IMR-90 (cell line): Measurements from ENCODE around the gene PPP1R12B. TPM values are rescaled to one million over a fixed set of nuclear protein-coding genes. Genes with fewer than 3 reads are reported as not detected.
"Not testable (repeated sequence)": the region's sequence is repeated elsewhere in the genome, so short reads cannot be mapped to it uniquely, and the experiment has no call there.

Source experiments
- ATAC-seq: fragments of 200-7000 bp; cut with Tn5 transposase; 2 replicates; pipeline ENCODE4 v1.9.1; 2020; ENCODE audit warnings: low read depth, mild to moderate bottlenecking, moderate library complexity
- BruUV-seq: library from RNA; stranded (reverse); fragments of 400-500 nt; replicated peaks from 2 replicates; lab custom pipeline; 2021; lab: Mats Ljungman, UMichigan
- CTCF ChIA-PET: fragments of 300-600 bp; formaldehyde crosslinking; extraction: SDS; loops from one replicate; lab custom pipeline; 2021; ENCODE audit warnings: antibody characterized with exemption; lab: Yijun Ruan, JAX
- POLR2A ChIA-PET: fragments of 300-600 bp; sonication (Branson Sonifier 250); formaldehyde crosslinking; loops from one replicate; lab custom pipeline; 2022; ENCODE audit warnings: antibody characterized with exemption; ENCODE audit not compliant: unreplicated experiment; lab: Charles Lee
- DNase-seq: peaks from one replicate; pipeline ENCODE4 v3.0.0; 2013
- H2AFZ ChIP-seq: replicated peaks from 2 replicates; pipeline ENCODE3; 2013; ENCODE audit warnings: low read length, mild to moderate bottlenecking; ENCODE audit not compliant: poor library complexity
- H2AK5ac ChIP-seq: 2 replicates; pipeline ENCODE4 v1.6.1; 2013; ENCODE audit warnings: low read depth, low read length, inconsistent platforms
- H2AK9ac ChIP-seq: replicated peaks from 2 replicates; pipeline ENCODE3; 2013; ENCODE audit warnings: mild to moderate bottlenecking, low read depth, low read length, moderate library complexity; ENCODE audit not compliant: poor library complexity
- H2BK120ac ChIP-seq: 2 replicates; pipeline ENCODE4 v1.6.1; 2013; ENCODE audit warnings: low read depth, low read length, inconsistent platforms
- H2BK15ac ChIP-seq: 3 replicates; pipeline ENCODE4 v1.6.1; 2013; ENCODE audit warnings: low read depth, low read length, inconsistent platforms
- H2BK20ac ChIP-seq: 2 replicates; pipeline ENCODE4 v1.6.1; 2013; ENCODE audit warnings: low read depth, mild to moderate bottlenecking, inconsistent platforms, low read length, moderate library complexity
- H2BK5ac ChIP-seq: 2 replicates; pipeline ENCODE4 v1.6.1; 2013; ENCODE audit warnings: mild to moderate bottlenecking, low read depth, low read length, inconsistent platforms; ENCODE audit not compliant: poor library complexity, severe bottlenecking
- H3K14ac ChIP-seq: replicated peaks from 2 replicates; pipeline ENCODE4 v1.6.1; 2013; ENCODE audit warnings: low read depth, low read length, inconsistent platforms
- H3K18ac ChIP-seq: 2 replicates; pipeline ENCODE4 v1.6.1; 2013; ENCODE audit warnings: low read depth, low read length, control low read depth
- H3K23ac ChIP-seq: 2 replicates; pipeline ENCODE4 v1.6.1; 2013; ENCODE audit warnings: low read depth, low read length, inconsistent platforms
- H3K27ac ChIP-seq: 2 replicates; pipeline ENCODE4 v1.5.1; 2013; ENCODE audit warnings: mild to moderate bottlenecking, control low read depth, low read length; ENCODE audit not compliant: insufficient read depth
- H3K27me3 ChIP-seq: 2 replicates; pipeline ENCODE4 v1.6.1; 2013; ENCODE audit warnings: low read length; ENCODE audit not compliant: control insufficient read depth, insufficient read depth
- H3K36me3 ChIP-seq: 2 replicates; pipeline ENCODE4 v1.6.1; 2013; ENCODE audit warnings: low read length, mixed read lengths; ENCODE audit not compliant: control insufficient read depth, insufficient read depth
- H3K4ac ChIP-seq: 2 replicates; pipeline ENCODE4 v1.6.1; 2013; ENCODE audit warnings: low read depth, low read length, inconsistent platforms
- H3K4me1 ChIP-seq: 2 replicates; pipeline ENCODE4 v1.6.1; 2013; ENCODE audit warnings: low read length, mixed read lengths; ENCODE audit not compliant: control insufficient read depth, insufficient read depth
- H3K4me2 ChIP-seq: 2 replicates; pipeline ENCODE4 v1.6.1; 2013; ENCODE audit warnings: low read depth, mild to moderate bottlenecking, control low read depth, low read length, moderate library complexity
- H3K4me3 ChIP-seq: 2 replicates; pipeline ENCODE4 v1.5.1; 2013; ENCODE audit warnings: low read depth, mild to moderate bottlenecking, control low read depth, low read length, moderate library complexity; ENCODE audit not compliant: insufficient read depth
- H3K56ac ChIP-seq: 2 replicates; pipeline ENCODE4 v1.6.1; 2013; ENCODE audit warnings: low read length, inconsistent platforms; ENCODE audit not compliant: insufficient read depth; ENCODE audit errors: extremely low read depth
- H3K79me1 ChIP-seq, 2 experiments: 2 replicates each; pipeline ENCODE4 v1.6.1; 2013; ENCODE audit warnings: low read length in 2 of 2, inconsistent platforms in 1 of 2, low read depth in 1 of 2
- H3K9ac ChIP-seq: 2 replicates; pipeline ENCODE4 v1.6.1; 2013; ENCODE audit warnings: low read depth, low read length, control low read depth
- H3K9me1 ChIP-seq: 2 replicates; pipeline ENCODE4 v1.6.1; 2013; ENCODE audit warnings: low read length, inconsistent platforms; ENCODE audit not compliant: insufficient read depth
- H3K9me3 ChIP-seq: 2 replicates; pipeline ENCODE4 v1.6.1; 2013; ENCODE audit warnings: low read length; ENCODE audit not compliant: control insufficient read depth, insufficient read depth
- H4K20me1 ChIP-seq: 2 replicates; pipeline ENCODE4 v1.6.1; 2013; ENCODE audit warnings: low read length, inconsistent platforms; ENCODE audit not compliant: insufficient read depth
- H4K5ac ChIP-seq: 2 replicates; pipeline ENCODE4 v1.6.1; 2013; ENCODE audit warnings: mild to moderate bottlenecking, low read depth, low read length, control low read depth
- H4K8ac ChIP-seq, 2 experiments: 2 replicates each; pipeline ENCODE4 v1.6.1; 2013; ENCODE audit warnings: low read depth in 2 of 2, low read length in 2 of 2, control low read depth in 1 of 2, inconsistent platforms in 1 of 2
- H4K91ac ChIP-seq: 2 replicates; pipeline ENCODE4 v1.6.1; 2013; ENCODE audit warnings: low read depth, low read length, inconsistent platforms; ENCODE audit not compliant: insufficient read depth
- WGBS, 2 experiments: methylation state at CpG; one replicate each; pipeline versions ENCODE4 v1.1.5 to v1.1.7; 2013; ENCODE audit warnings: missing lambda C conversion rate in 2 of 2; ENCODE audit not compliant: insufficient read length in 1 of 2; ENCODE audit errors: extremely low coverage in 2 of 2; 5-methylcytosine and 5-hydroxymethylcytosine counted together
- dilution Hi-C: fragments of 300-500 bp; cut with HindIII; formaldehyde crosslinking; loops from one replicate; pipeline ENCODE4 v1.14.3; 2018; ENCODE audit warnings: low sequenced_read_pairs; ENCODE audit not compliant: unreplicated experiment
- in situ Hi-C: fragments of 300-500 bp; cut with MboI; formaldehyde crosslinking; loops from 3 replicates; pipeline ENCODE4 v1.14.3; 2019; ENCODE audit warnings: low sequenced_read_pairs, inconsistent platforms, mixed read lengths
- intact Hi-C: fragments of 100-400 bp; cut with micrococcal nuclease; formaldehyde crosslinking; loops from 2 replicates; pipeline ENCODE4 v1.10.0; 2022
- polyA plus RNA-seq, 3 experiments: library from polyadenylated mRNA; depleted of rRNA; stranded (reverse); fragments of >200 nt; gene quantifications; 2 replicates each; pipeline ENCODE4 v1.2.3, GENCODE V29; 2012; ENCODE audit warnings: low replicate concordance in 1 of 3
- total RNA-seq: library from RNA; depleted of rRNA; stranded (reverse); fragments of >200 nt; gene quantifications from 2 replicates; pipeline ENCODE4 v1.2.3, GENCODE V29; 2012

Gene PPP1R12B
- total and polyA plus RNA-seq, 2 of the 4 experiments (the other 2 are of a cell fraction): 8.5 to 12.0 TPM

GRCh38 chr1:202540858-202541257 lies 192.4 kb downstream of the PPP1R12B start:
- dilution Hi-C loops, H3K27ac ChIP-seq, intact Hi-C loops, H3K14ac ChIP-seq, H3K9me3 ChIP-seq, H2AK9ac ChIP-seq, H2AK5ac ChIP-seq, H3K4ac ChIP-seq, H3K4me1 ChIP-seq, H2BK20ac ChIP-seq, ATAC-seq, H3K23ac ChIP-seq, H3K9me1 ChIP-seq, H3K56ac ChIP-seq, DNase-seq, H3K27me3 ChIP-seq, BruUV-seq, H2AFZ ChIP-seq, in situ Hi-C loops, POLR2A ChIA-PET, H2BK120ac ChIP-seq, H3K36me3 ChIP-seq, H2BK15ac ChIP-seq, H2BK5ac ChIP-seq, H4K20me1 ChIP-seq: not testable (repeated sequence)
- H3K4me3 ChIP-seq: peak overlapping the region; percentile 53; the same call in 1 of the 2 replicates
- peaks cover 3 to 15% of the 10 kb centered on the region in 2 experiments; a peak in 3 of 4 replicates for H3K79me1 ChIP-seq
- peak overlapping the region in 1 of 2 experiments; percentile 24; a peak in 1 of 4 replicates for H4K8ac ChIP-seq
- peak overlapping the region; percentile 84 for H3K4me2 ChIP-seq
- WGBS, 2 experiments: no CpG with 5 or more reads among the region's 2 CpGs
- peak overlapping the region; percentile 77; the same call in 1 of the 2 replicates for H3K18ac ChIP-seq
- peak overlapping the region; percentile 59; the same call in 1 of the 2 replicates for H4K5ac ChIP-seq
- peak overlapping the region; percentile 39; the same call in 1 of the 2 replicates for H4K91ac ChIP-seq
- peak overlapping the region; percentile 47; the same call in 1 of the 2 replicates for H3K9ac ChIP-seq
- CTCF ChIA-PET: interaction anchor here (0.6 kb wide), 1 partner anchor 1028 kb away, joined by 4 read pairs; no protein-coding TSS in a partner anchor

GRCh38 chr1:202542415-202542814 lies 193.9 kb downstream of the PPP1R12B start:
- DNase-seq, H3K18ac ChIP-seq, dilution Hi-C loops, H3K4me1 ChIP-seq, H2BK120ac ChIP-seq, BruUV-seq, H3K4ac ChIP-seq, H2AFZ ChIP-seq, H3K9ac ChIP-seq, H4K20me1 ChIP-seq, H3K9me1 ChIP-seq, H3K14ac ChIP-seq, H2BK5ac ChIP-seq, H2AK9ac ChIP-seq, H3K27me3 ChIP-seq, ATAC-seq, H3K4me3 ChIP-seq, H4K91ac ChIP-seq, in situ Hi-C loops, H2BK15ac ChIP-seq, H2BK20ac ChIP-seq, POLR2A ChIA-PET, intact Hi-C loops, H4K8ac ChIP-seq, H3K36me3 ChIP-seq, H4K5ac ChIP-seq, CTCF ChIA-PET, H3K4me2 ChIP-seq, H3K27ac ChIP-seq, H3K9me3 ChIP-seq, H3K23ac ChIP-seq, H2AK5ac ChIP-seq, H3K56ac ChIP-seq: not testable (repeated sequence)
- peaks cover 3 to 15% of the 10 kb centered on the region in 2 experiments for H3K79me1 ChIP-seq
